Right kidney (tissue), 1 donor: ENCODE results near the gene CSRP1.

Experiments used
- DNase-seq: peaks from one replicate; pipeline ENCODE4 v3.0.0-alpha.2; 2016

Gene CSRP1

GRCh38 chr1:201514466-201514865 is 7.5 kb upstream of the CSRP1 start:
- DNase-seq = no peak

GRCh38 chr1:201513498-201514243 is 6.7 kb upstream of the CSRP1 start:
- DNase-seq = no peak

- DNase-seq = peak; percentile 72
These were observed 5.1 kb upstream of the CSRP1 start for GRCh38 chr1:201511941-201512539.

- no peak for DNase-seq
These were observed 4.5 kb upstream of the CSRP1 start for GRCh38 chr1:201511396-201511940.

- no peak for DNase-seq
These were observed 3.8 kb upstream of the CSRP1 start for GRCh38 chr1:201510734-201511133.

GRCh38 chr1:201509601-201510374 is 2.9 kb upstream of the CSRP1 start:
- no peak for DNase-seq

- no peak for DNase-seq
These were observed 1.9 kb upstream of the CSRP1 start for GRCh38 chr1:201508809-201509208.

GRCh38 chr1:201507360-201507675 is 395 bp upstream of the CSRP1 start:
- DNase-seq = no peak

GRCh38 chr1:201506092-201506491 is 831 bp downstream of the CSRP1 start:
- DNase-seq = peak; percentile 61

- DNase-seq = peak; percentile 42
These were observed 1.4 kb downstream of the CSRP1 start for GRCh38 chr1:201505503-201505890.

- no peak for DNase-seq
These were observed 2.0 kb downstream of the CSRP1 start for GRCh38 chr1:201504799-201505502.

- DNase-seq = no peak
These were observed 2.7 kb downstream of the CSRP1 start for GRCh38 chr1:201504179-201504631.

- DNase-seq = no peak
These were observed 3.3 kb downstream of the CSRP1 start for GRCh38 chr1:201503397-201504176.

GRCh38 chr1:201502511-201502857 is 4.4 kb downstream of the CSRP1 start:
- no peak for DNase-seq

- peak; percentile 65 for DNase-seq
These were observed 5.0 kb downstream of the CSRP1 start for GRCh38 chr1:201501812-201502510.

GRCh38 chr1:201501144-201501543 is 5.8 kb downstream of the CSRP1 start:
- DNase-seq = no peak

GRCh38 chr1:201500670-201501120 is 6.2 kb downstream of the CSRP1 start:
- DNase-seq = peak; percentile 45

- no peak for DNase-seq
These were observed 6.9 kb downstream of the CSRP1 start for GRCh38 chr1:201499795-201500669.

GRCh38 chr1:201499191-201499590 is 7.7 kb downstream of the CSRP1 start:
- no peak for DNase-seq

GRCh38 chr1:201498621-201499020 is 8.3 kb downstream of the CSRP1 start:
- DNase-seq = no peak
